GM12864 (cell line): ENCODE data around the gene OXSR1.
"Not testable (repeated sequence)": the region's sequence is repeated elsewhere in the genome, so short reads cannot be mapped to it uniquely, and the experiment has no call there.

Experiments used
- DNase-seq: peaks from one replicate; pipeline ENCODE4 v3.0.0-alpha.2; 2011; ENCODE audit warnings: low read depth
- H3K4me3 ChIP-seq: 2 replicates; pipeline ENCODE4 v1.5.1; 2011; ENCODE audit warnings: mild to moderate bottlenecking, low read depth, low read length, control low read depth
- CTCF ChIP-seq: IDR thresholded peaks from 2 replicates; pipeline ENCODE4 v1.5.1; 2011; ENCODE audit warnings: low read depth, mild to moderate bottlenecking, moderate library complexity, low read length, control low read depth, inconsistent platforms; ENCODE audit errors: missing control alignments

Gene OXSR1

GRCh38 chr3:38154033-38154494 is 11.3 kb upstream of the OXSR1 start:
- TF ChIP-seq CTCF: no peak
- DNase-seq: no peak
- H3K4me3 ChIP-seq: no peak overlapping the region

DNA sequence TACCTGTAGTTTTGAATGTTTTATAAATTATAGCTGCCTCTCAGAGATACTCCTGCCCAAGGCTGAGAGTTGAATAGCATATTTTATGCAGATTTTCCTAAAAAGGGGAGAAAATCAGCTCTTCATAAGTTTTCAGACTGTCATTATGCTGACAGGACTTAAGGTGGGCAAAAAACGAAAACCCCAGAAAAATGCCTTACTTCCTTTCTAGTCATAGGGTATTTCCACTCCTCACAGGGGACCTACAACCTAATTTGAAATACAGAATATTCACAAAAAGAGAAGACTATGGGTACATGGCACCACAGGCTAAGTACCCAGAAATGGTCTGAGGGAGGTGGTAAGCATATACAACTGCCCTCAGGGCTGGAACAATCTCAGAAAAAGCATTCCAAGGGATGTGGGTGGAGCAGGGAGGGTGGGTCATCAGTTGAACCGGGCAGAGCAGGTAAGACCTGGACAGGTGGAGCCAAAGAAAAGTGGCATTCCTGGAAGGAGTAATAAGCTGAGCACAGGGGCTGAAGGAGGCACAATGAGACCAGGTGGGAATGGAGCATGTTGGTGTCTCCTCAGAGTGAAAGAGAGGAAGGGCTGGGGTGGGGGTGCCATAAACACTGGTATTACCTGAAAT is 10.6 kb upstream of the OXSR1 start:
- TF ChIP-seq CTCF: no peak
- no peak overlapping the region for H3K4me3 ChIP-seq
- DNase-seq: no peak

DNA sequence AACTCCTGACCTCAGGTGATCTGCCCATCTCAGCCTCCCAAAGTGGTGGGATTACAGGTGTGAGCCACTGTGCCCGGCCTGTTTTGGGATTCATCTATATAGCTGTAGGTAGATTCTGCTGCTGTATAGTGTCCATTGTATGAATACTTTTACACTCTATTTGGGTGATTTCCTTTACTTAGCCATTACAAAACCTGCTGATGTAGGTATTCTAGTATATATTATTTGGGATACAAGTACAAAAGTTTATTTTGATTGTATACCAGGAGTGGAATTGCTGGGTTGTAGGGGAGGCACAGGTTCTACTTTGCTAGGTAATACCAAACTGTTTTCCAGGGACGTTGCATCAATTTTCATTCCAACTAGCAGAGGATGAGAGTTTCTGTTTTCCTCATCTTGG is 9.5 kb upstream of the OXSR1 start:
- no peak for DNase-seq
- no peak overlapping the region for H3K4me3 ChIP-seq
- TF ChIP-seq CTCF: no peak

GRCh38 chr3:38157117-38157516 is 8.2 kb upstream of the OXSR1 start:
- H3K4me3 ChIP-seq: no peak overlapping the region
- DNase-seq: no peak
- TF ChIP-seq CTCF: no peak

DNA sequence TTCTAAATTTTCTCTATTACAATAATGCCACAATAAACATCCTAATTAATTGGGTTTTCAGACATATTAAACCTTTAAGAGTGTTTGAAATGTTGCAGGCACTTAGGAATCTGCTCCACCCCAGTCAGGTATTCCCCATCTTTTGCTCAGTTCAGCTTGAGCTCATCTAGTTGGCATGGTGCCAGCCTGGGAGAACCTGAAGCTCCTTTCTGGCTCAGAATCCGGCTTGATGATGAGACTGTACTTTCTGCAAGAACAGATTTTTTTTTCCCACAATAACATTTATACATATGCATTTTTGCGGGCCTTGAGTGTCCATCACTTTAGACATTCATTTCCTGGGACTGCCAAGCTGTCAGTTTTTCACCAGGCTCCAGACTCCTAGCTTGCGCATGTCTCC is 7.7 kb upstream of the OXSR1 start:
- H3K4me3 ChIP-seq: no peak overlapping the region
- DNase-seq: no peak
- no peak for TF ChIP-seq CTCF

DNA sequence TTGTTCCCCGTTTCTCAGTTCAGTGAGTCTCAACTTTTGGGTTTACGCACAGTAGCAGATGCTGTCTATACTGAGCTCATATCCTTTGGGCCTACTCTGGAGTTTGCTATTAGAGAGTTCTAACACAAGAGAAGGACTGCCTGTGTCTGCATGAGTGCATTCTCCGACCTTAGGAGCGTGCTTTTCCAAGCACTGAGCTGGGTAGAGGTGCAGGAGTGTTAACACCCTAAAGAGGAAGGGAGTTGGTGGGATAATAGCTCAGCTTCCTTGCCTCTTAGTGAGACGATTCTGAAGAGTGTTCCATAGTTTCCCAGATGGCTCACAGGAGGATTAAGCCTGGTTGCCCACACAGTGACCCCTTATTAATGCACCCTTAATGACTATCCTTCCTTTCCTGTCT is 6.9 kb upstream of the OXSR1 start:
- DNase-seq: no peak
- H3K4me3 ChIP-seq: no peak overlapping the region
- TF ChIP-seq CTCF: no peak

GRCh38 chr3:38160704-38161103 is 4.6 kb upstream of the OXSR1 start:
- not testable (repeated sequence) for H3K4me3 ChIP-seq, DNase-seq
